DMS153 treated with DMSO at 0.1 percent for 48 hours (cell line): Measurements from ENCODE around the gene BBC3.

Source experiments
- DNase-seq: peaks from one replicate; lab custom pipeline; 2025; ENCODE audit not compliant: unreplicated experiment; lab: John Stamatoyannopoulos, UW

The BBC3 gene

DNA sequence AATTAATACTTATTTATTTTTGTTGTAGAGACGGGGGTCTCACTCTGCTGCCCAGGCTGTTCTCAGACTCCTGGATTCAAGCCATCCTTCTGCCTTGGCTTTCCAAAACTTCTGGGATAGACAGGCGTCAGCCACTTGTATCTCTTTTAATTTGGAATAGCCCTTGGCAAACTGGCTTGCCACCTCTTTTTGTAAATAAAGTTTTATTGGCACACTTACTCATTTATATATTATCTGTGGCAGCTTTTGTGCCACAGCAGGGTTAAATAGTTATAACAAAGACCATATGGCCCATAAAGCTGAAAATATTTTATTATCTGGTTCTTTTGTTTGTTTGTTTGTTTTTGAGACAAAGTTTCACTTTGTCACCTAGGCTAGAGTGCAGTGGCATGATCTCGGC is 30.5 kb downstream of the BBC3 start:
- DNase-seq: no peak

DNA sequence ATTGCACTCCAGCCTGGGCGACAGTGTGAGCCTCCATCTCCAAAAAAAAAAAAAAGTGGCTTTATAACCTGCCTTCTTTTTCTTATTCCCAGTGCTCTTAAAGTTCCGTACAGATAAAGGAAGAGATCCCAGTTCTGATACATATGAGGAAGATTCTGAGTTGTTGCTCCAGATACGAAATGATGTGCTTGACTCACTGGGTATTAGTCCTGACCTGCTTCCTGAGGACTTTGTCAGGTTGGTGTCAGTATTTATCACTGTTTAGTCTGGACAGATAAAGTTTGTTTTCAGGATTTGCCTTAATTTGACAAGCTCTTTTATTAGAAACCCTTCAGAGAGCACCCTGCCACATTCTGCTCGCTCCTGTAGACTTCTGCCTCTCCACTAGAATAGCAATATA is 33.9 kb downstream of the BBC3 start:
- no peak for DNase-seq

GRCh38 chr19:47195434-47195833 is 35.6 kb downstream of the BBC3 start:
- no peak for DNase-seq

DNA sequence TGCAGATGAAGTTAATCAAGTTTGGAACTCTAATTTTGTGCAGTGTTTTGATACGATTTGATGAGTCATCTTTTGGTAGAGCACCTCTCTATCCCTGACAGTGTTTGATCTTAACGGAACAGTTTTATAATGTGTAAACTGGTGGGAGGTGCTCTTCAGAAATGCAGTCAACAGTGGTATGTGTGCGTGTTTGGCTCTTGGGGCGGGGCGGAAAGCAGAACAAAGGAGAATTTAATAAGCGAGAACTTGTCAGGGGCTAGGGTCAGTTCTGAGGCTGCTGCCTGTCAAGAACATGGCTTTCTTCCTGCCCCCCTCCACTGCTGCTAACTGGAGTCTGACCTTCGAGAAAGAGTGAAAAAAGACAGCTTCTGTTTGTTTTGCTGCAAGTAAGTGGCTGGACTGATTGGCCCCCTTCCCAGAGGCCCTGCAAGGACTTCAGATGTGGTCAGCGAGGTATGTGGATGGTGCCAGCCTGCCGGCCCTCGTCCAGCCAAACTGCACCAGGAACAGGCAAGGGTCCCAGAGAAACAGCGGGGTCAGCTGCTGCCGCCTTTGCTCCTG is 40.8 kb downstream of the BBC3 start:
- peak; percentile 33 for DNase-seq

GRCh38 chr19:47188507-47189033 is 42.4 kb downstream of the BBC3 start:
- no peak for DNase-seq

DNA sequence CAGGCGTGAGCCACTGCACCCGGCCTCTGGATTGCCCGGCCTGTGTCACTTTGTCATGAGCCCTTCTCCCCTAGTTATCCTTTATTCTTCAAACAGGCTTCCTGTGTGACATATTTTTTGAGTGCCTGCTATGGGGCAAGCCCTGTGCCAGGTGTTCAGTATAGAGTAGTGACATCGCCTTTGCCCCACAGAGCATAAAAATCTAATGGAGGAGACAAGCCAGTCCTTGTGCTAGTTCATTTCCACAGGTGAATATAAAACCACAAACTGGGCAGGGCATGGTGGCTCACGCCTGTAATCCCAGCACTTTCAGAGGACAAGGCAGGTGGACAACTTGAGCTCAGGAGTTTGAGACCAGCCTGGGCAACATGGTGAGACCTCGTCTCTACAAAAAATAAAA is 43.2 kb downstream of the BBC3 start:
- no peak for DNase-seq

- no peak for DNase-seq
Measured at GRCh38 chr19:47187335-47187655, 43.7 kb downstream of the BBC3 start.

DNA sequence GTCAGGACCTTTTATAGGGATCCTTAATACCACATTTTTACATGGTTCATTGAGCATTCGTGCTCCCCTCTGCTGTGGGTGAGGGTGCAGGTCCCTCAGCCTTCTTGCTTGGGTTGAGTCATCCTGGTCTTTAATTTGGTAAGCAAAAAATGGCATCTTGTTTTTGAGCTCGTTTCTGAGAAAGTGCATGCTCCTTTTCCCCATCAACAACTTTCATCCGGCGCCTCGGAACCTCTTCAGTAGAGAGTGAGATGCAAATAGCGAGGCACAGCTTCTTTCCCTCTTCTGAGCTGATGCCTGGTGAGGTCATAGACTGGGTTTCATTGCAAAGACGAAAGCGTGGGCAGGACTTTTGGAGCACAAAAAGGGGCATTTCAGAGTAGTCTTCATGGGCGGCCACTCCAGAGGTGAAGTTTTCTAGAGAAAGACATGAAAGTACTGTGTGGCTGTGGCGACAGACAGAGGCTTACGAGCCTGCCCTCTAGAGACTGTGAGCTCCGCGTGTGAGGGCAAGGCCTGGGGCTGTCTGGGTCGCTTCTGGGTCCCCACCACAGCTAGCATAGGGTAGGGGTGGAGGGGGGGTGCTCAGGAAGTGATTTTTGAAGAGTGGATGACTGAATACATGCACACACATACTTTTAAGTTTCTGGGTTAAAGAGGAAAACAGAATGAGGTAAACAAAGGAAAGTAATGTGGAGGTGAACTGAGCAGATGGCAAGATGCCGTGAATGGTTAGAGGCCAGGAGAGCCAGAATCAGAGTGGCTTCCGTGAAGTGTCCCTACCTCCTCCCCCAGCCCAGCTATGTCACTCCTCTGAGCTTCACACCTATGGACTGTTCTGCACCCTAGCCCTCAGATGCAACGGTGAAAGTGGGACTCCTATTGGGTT is 44.3 kb downstream of the BBC3 start:
- DNase-seq: no peak

GRCh38 chr19:47183601-47184000 is 47.4 kb downstream of the BBC3 start:
- DNase-seq: no peak

GRCh38 chr19:47179653-47180310 is 51.2 kb downstream of the BBC3 start:
- DNase-seq: no peak

DNA sequence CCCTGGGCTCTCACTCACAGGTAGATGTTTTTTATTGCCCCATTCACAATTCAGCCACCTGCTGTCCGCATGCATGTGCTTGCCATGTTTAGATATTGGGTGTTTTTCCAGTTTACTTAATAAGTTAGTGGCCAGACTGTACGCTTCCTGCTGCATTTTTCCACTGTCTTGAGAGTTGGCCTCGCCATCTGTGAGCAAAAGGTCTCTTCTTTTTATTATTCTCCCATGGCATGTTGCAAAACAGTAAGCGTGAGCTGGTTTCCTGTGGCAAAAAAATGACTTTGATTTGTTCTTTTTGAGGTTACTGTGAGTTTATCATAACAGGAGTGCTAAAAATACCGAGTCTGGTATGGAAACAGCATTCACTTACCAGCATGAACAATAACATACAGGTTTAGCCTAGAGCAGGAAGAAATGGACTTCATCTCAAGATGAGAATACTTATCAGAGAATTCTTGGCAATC is 54.3 kb downstream of the BBC3 start:
- DNase-seq: no peak

- DNase-seq: no peak
Measured at GRCh38 chr19:47176071-47176626, 54.9 kb downstream of the BBC3 start.

GRCh38 chr19:47172666-47173455 is 58.1 kb downstream of the BBC3 start:
- no peak for DNase-seq
